Activated CD8-positive, alpha-beta T cell treated with anti-CD3 and anti-CD28 coated beads for 36 hours (primary cell): ENCODE measurements around the gene SLC2A10. TPM values are rescaled to one million over a fixed set of nuclear protein-coding genes. Genes with fewer than 3 reads are reported as not detected.

ENCODE experiments used
- ATAC-seq: fragments of 200-7000 bp; cut with Tn5 transposase; one replicate; pipeline ENCODE4 v1.10.0; 2021; ENCODE audit warnings: mild to moderate bottlenecking, moderate library complexity
- CTCF ChIA-PET: fragments of 350-600 bp; sonication (Branson Sonifier 250); formaldehyde crosslinking; loops from one replicate; lab custom pipeline; 2021; ENCODE audit warnings: antibody characterized with exemption; lab: Charles Lee
- POLR2A ChIA-PET: fragments of 350-600 bp; sonication (Branson Sonifier 250); formaldehyde crosslinking; loops from one replicate; lab custom pipeline; 2021; ENCODE audit warnings: antibody characterized with exemption; lab: Charles Lee
- DNase-seq: peaks from one replicate; pipeline ENCODE4 v3.0.0-alpha.2; 2020
- H3K27ac Mint-ChIP-seq: one replicate; pipeline ENCODE4 v1.8.0; 2021; ENCODE audit warnings: mild to moderate bottlenecking, mixed read lengths
- H3K27me3 Mint-ChIP-seq: one replicate; pipeline ENCODE4 v1.8.0; 2021; ENCODE audit warnings: mixed read lengths
- H3K36me3 Mint-ChIP-seq: one replicate; pipeline ENCODE4 v1.8.0; 2021; ENCODE audit warnings: low read depth, mixed read lengths
- H3K4me1 Mint-ChIP-seq: one replicate; pipeline ENCODE4 v1.8.0; 2021; ENCODE audit warnings: low read depth, mixed read lengths
- H3K4me3 Mint-ChIP-seq: one replicate; pipeline ENCODE4 v1.8.0; 2021; ENCODE audit warnings: mild to moderate bottlenecking, moderate library complexity, mixed read lengths
- H3K9me3 Mint-ChIP-seq: one replicate; pipeline ENCODE4 v1.8.0; 2021; ENCODE audit warnings: mixed read lengths
- CTCF ChIP-seq: fragments of 200-600 bp; IDR thresholded peaks from one replicate; pipeline ENCODE4 v1.8.0; 2022; ENCODE audit warnings: antibody characterized with exemption, mild to moderate bottlenecking
- intact Hi-C: fragments of 100-400 bp; cut with micrococcal nuclease; formaldehyde crosslinking; loops from one replicate; pipeline ENCODE4 v1.10.0; 2022
- total RNA-seq, 2 experiments: library from RNA; stranded (reverse); gene quantifications; one replicate each; pipeline ENCODE4 v1.2.3, GENCODE V29; 2021

SLC2A10 gene
- total RNA-seq, 2 experiments from 2014 or later, result not detected

- no peak for DNase-seq
- ChIA-PET CTCF (interaction anchor here (1.0 to 1.6 kb wide), 2 partner anchors 8 to 16 kb away, joined by 3 to 5 read pairs; no protein-coding TSS in a partner anchor), POLR2A (no interaction called here)
- Mint-ChIP-seq H3K27ac (no peak overlapping the region), H3K27me3 (peaks cover 23% of the 10 kb centered on the region), H3K9me3 (no peaks in the 10 kb centered on the region), H3K4me1 (no peaks in the 10 kb centered on the region), H3K36me3 (no peaks in the 10 kb centered on the region), H3K4me3 (no peak overlapping the region)
- intact Hi-C loops, result no loop called here
- no peak for ATAC-seq
- TF ChIP-seq CTCF, result no peak
Measured at GRCh38 chr20:46702447-46703203, 6.8 kb upstream of the SLC2A10 start.

- H3K27me3 Mint-ChIP-seq, result peaks cover 27% of the 10 kb centered on the region
- ATAC-seq, result no peak
- H3K4me1 Mint-ChIP-seq, result no peaks in the 10 kb centered on the region
- no peaks in the 10 kb centered on the region for H3K36me3 Mint-ChIP-seq
- ChIA-PET CTCF (interaction anchor here (1.0 to 1.6 kb wide), 2 partner anchors 9 to 17 kb away, joined by 3 to 5 read pairs; no protein-coding TSS in a partner anchor), POLR2A (no interaction called here)
- H3K4me3 Mint-ChIP-seq, result no peak overlapping the region
- DNase-seq, result no peak
- no peak overlapping the region for H3K27ac Mint-ChIP-seq
- H3K9me3 Mint-ChIP-seq, result no peaks in the 10 kb centered on the region
- TF ChIP-seq CTCF, result no peak
- intact Hi-C loops, result no loop called here
Measured at GRCh38 chr20:46703435-46703834, 6.0 kb upstream of the SLC2A10 start.

GRCh38 chr20:46704714-46705377, 4.6 kb upstream of the SLC2A10 start:
- H3K4me1 Mint-ChIP-seq, result peaks cover 4% of the 10 kb centered on the region
- no peak overlapping the region for H3K4me3 Mint-ChIP-seq
- intact Hi-C loops, result no loop called here
- ChIA-PET CTCF (interaction anchor here (1.4 kb wide), 1 partner anchor 14 kb away, joined by 5 read pairs; no protein-coding TSS in a partner anchor), POLR2A (no interaction called here)
- no peaks in the 10 kb centered on the region for H3K36me3 Mint-ChIP-seq
- no peak for TF ChIP-seq CTCF
- H3K9me3 Mint-ChIP-seq, result no peaks in the 10 kb centered on the region
- H3K27me3 Mint-ChIP-seq, result peaks cover 33% of the 10 kb centered on the region
- no peak overlapping the region for H3K27ac Mint-ChIP-seq
- ATAC-seq (no peak), DNase-seq (no peak)

GRCh38 chr20:46705378-46705729, 4.1 kb upstream of the SLC2A10 start:
- Mint-ChIP-seq H3K4me1 (peaks cover 9% of the 10 kb centered on the region), H3K27me3 (peaks cover 34% of the 10 kb centered on the region), H3K4me3 (no peak overlapping the region), H3K9me3 (no peaks in the 10 kb centered on the region), H3K27ac (no peak overlapping the region), H3K36me3 (no peaks in the 10 kb centered on the region)
- no peak for ATAC-seq
- intact Hi-C loops, result no loop called here
- CTCF ChIA-PET, result interaction anchor here (1.4 kb wide), 1 partner anchor 13 kb away, joined by 5 read pairs; no protein-coding TSS in a partner anchor
- no peak for TF ChIP-seq CTCF
- POLR2A ChIA-PET, result no interaction called here
- no peak for DNase-seq

GRCh38 chr20:46706242-46706641, 3.2 kb upstream of the SLC2A10 start:
- DNase-seq (no peak), ATAC-seq (no peak)
- H3K4me3 Mint-ChIP-seq, result no peak overlapping the region
- TF ChIP-seq CTCF, result no peak
- intact Hi-C loops, result no loop called here
- peaks cover 11% of the 10 kb centered on the region for H3K4me1 Mint-ChIP-seq
- H3K27me3 Mint-ChIP-seq, result peaks cover 37% of the 10 kb centered on the region
- H3K36me3 Mint-ChIP-seq, result no peaks in the 10 kb centered on the region
- no peaks in the 10 kb centered on the region for H3K9me3 Mint-ChIP-seq
- H3K27ac Mint-ChIP-seq, result no peak overlapping the region
- CTCF ChIA-PET, result interaction anchor here (1.4 to 1.8 kb wide), 2 partner anchors 12 to 25 kb away, joined by 5 read pairs; no protein-coding TSS in a partner anchor
- POLR2A ChIA-PET, result interaction anchor here (0.6 kb wide), 1 partner anchor 27 kb away, joined by 3 read pairs; no protein-coding TSS in a partner anchor
